Measurements from ENCODE around the gene JAK1. TPM values are rescaled to one million over a fixed set of nuclear protein-coding genes. Genes with fewer than 3 reads are reported as not detected.
A peak's percentile ranks its signal among the peaks of the same experiment; 100 is the strongest.

The JAK1 gene
- total and polyA plus RNA-seq, 9 of the 15 experiments (the other 6 are each of a cell fraction or from before 2014, with no cell fraction given): 9.7 to 44.1 (median 42.5) TPM

- TF ChIP-seq, protein P1, sequence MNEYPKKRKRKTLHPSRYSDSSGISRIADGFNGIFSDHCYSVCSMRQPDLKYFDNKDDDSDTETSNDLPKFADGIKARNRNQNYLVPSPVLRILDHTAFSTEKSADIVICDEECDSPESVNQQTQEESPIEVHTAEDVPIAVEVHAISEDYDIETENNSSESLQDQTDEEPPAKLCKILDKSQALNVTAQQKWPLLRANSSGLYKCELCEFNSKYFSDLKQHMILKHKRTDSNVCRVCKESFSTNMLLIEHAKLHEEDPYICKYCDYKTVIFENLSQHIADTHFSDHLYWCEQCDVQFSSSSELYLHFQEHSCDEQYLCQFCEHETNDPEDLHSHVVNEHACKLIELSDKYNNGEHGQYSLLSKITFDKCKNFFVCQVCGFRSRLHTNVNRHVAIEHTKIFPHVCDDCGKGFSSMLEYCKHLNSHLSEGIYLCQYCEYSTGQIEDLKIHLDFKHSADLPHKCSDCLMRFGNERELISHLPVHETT (CRISPR knock-in tag; conservative IDR thresholded peaks at IDR 0.05 in 1 of 2, IDR thresholded peaks at IDR 0.05 in 1 of 2): peak in 1 of 2 experiments; percentile 86; a peak in 2 of 4 replicates
- TF ChIP-seq CCNT2 (IDR thresholded peaks at IDR 0.05; ENCODE audit: borderline replicate concordance, extremely low read depth, insufficient read length, low read depth, low read length): no peak
- no peak for TF ChIP-seq ZNF695 (CRISPR knock-in tag; IDR thresholded peaks at IDR 0.05)
- TF ChIP-seq ZSCAN32 (CRISPR knock-in tag; IDR thresholded peaks at IDR 0.05): no peak
- TF ChIP-seq MCM7 (IDR thresholded peaks at IDR 0.05): no peak
- TF ChIP-seq NR2C1 (IDR thresholded peaks at IDR 0.05): no peak
- TF ChIP-seq NR2C1 (tag; IDR thresholded peaks at IDR 0.05): peak; percentile 86
- TF ChIP-seq BRCA1 (IDR thresholded peaks at IDR 0.05): no peak
- no peak for TF ChIP-seq BRCA1 (CRISPR knock-in tag; IDR thresholded peaks at IDR 0.05)
- TF ChIP-seq BACH1 (tag; IDR thresholded peaks at IDR 0.05): peak; percentile 89
- TF ChIP-seq ZNF76 (CRISPR knock-in tag; IDR thresholded peaks at IDR 0.05; ENCODE audit: borderline replicate concordance): no peak
- TF ChIP-seq KAT2B (IDR thresholded peaks at IDR 0.05; ENCODE audit: low read depth, low read length): no peak
- no peak for TF ChIP-seq POLR2AphosphoS5 (IDR thresholded peaks at IDR 0.05; ENCODE audit: control insufficient read depth, insufficient read depth, low read depth, low read length)
- TF ChIP-seq ARNT (IDR thresholded peaks at IDR 0.05): no peak
- TF ChIP-seq, protein P2, sequence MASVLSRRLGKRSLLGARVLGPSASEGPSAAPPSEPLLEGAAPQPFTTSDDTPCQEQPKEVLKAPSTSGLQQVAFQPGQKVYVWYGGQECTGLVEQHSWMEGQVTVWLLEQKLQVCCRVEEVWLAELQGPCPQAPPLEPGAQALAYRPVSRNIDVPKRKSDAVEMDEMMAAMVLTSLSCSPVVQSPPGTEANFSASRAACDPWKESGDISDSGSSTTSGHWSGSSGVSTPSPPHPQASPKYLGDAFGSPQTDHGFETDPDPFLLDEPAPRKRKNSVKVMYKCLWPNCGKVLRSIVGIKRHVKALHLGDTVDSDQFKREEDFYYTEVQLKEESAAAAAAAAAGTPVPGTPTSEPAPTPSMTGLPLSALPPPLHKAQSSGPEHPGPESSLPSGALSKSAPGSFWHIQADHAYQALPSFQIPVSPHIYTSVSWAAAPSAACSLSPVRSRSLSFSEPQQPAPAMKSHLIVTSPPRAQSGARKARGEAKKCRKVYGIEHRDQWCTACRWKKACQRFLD (CRISPR knock-in tag; IDR thresholded peaks at IDR 0.05): peak; percentile 80; the same call in 1 of the 2 replicates
- no peak for TF ChIP-seq CEBPZ (IDR thresholded peaks at IDR 0.05; ENCODE audit: borderline replicate concordance, low read depth, low read length)
- peak; percentile 78; the same call in 1 of the 2 replicates for TF ChIP-seq NFXL1 (CRISPR knock-in tag; IDR thresholded peaks at IDR 0.05)
- no peak for TF ChIP-seq NRF1 (conservative IDR thresholded peaks at IDR 0.05 in 1 of 2, IDR thresholded peaks at IDR 0.05 in 1 of 2)
- TF ChIP-seq BCOR (IDR thresholded peaks at IDR 0.05): no peak
- no peak for TF ChIP-seq MLLT1 (IDR thresholded peaks at IDR 0.05)
- TF ChIP-seq ZNF444 (CRISPR knock-in tag; IDR thresholded peaks at IDR 0.05): no peak
- peak; percentile 41; the same call in 1 of the 2 replicates for TF ChIP-seq ZNF507 (tag; conservative IDR thresholded peaks at IDR 0.05)
Observed at GRCh38 chr1:64801851-64802523, 164.4 kb downstream of the JAK1 start (continued).

Measured in K562 (cell line).